ENCODE data around the gene NDUFAF3. TPM values are rescaled to one million over a fixed set of nuclear protein-coding genes. Genes with fewer than 3 reads are reported as not detected.

The NDUFAF3 gene
- polyA plus RNA-seq, 6 donors from 2014 or later, result 124 to 177 (median 143) TPM

Other genes starting within 250 kb of the NDUFAF3 start
- 10 to 100 TPM in 1 of 6 donors, 1 to 10 TPM in 5; 6.8 to 11.3 (median 9.2) TPM for gene PRKAR2A, start 174.2 kb upstream of the NDUFAF3 start, polyA plus RNA-seq (ENCODE audit: low read depth in 6 of 6)
- 10 to 100 TPM in 4 of 6 donors, 1 to 10 TPM in 2; 7.0 to 37.1 (median 11.6) TPM for gene SLC25A20, start 123.2 kb upstream of the NDUFAF3 start, polyA plus RNA-seq (ENCODE audit: low read depth in 6 of 6)
- gene ARIH2, start 103.3 kb upstream of the NDUFAF3 start, polyA plus RNA-seq (ENCODE audit: low read depth in 6 of 6), result 100 to 1,000 TPM; 109 to 192 (median 122) TPM
- 10 to 100 TPM in 5 of 6 donors, 1 to 10 TPM in 1; 2.6 to 17.8 (median 15.1) TPM for gene P4HTM, start 31.9 kb upstream of the NDUFAF3 start, polyA plus RNA-seq (ENCODE audit: low read depth in 6 of 6)
- 100 to 1,000 TPM in 4 of 6 donors, 10 to 100 TPM in 2; 94.3 to 112 (median 106) TPM for gene WDR6, start 14.7 kb upstream of the NDUFAF3 start, polyA plus RNA-seq (ENCODE audit: low read depth in 6 of 6)
- gene DALRD3, start 3.5 kb upstream of the NDUFAF3 start, polyA plus RNA-seq (ENCODE audit: low read depth in 6 of 6), result 10 to 100 TPM; 25.4 to 40.6 (median 27.5) TPM
- 100 to 1,000 TPM in 3 of 6 donors, 10 to 100 TPM in 3; 78.6 to 117 (median 97.6) TPM for gene IMPDH2, start 7.3 kb downstream of the NDUFAF3 start, polyA plus RNA-seq (ENCODE audit: low read depth in 6 of 6)
- gene QRICH1, start 72.0 kb downstream of the NDUFAF3 start, polyA plus RNA-seq (ENCODE audit: low read depth in 6 of 6), result 10 to 100 TPM; 15.3 to 34.5 (median 26.1) TPM
- 100 to 1,000 TPM in 3 of 6 donors, 10 to 100 TPM in 3; 35.6 to 111 (median 98.3) TPM for gene QARS1, start 82.6 kb downstream of the NDUFAF3 start, polyA plus RNA-seq (ENCODE audit: low read depth in 6 of 6)
- 10 to 100 TPM; 19.6 to 36.0 (median 23.6) TPM for gene USP19, start 98.7 kb downstream of the NDUFAF3 start, polyA plus RNA-seq (ENCODE audit: low read depth in 6 of 6)
- gene LAMB2, start 110.9 kb downstream of the NDUFAF3 start, polyA plus RNA-seq (ENCODE audit: low read depth in 6 of 6), result not detected
- 1 to 10 TPM in 5 of 6 donors, under 1 TPM in 1; 0.14 to 1.8 (median 1.3) TPM for gene CCDC71, start 144.2 kb downstream of the NDUFAF3 start, polyA plus RNA-seq (ENCODE audit: low read depth in 6 of 6)
- under 1 TPM in 3 of 6 donors, not detected in 3; 0.48 to 0.56 (median 0.49) TPM for gene KLHDC8B, start 149.5 kb downstream of the NDUFAF3 start, polyA plus RNA-seq (ENCODE audit: low read depth in 6 of 6)